Heart left ventricle (tissue), 13 donors: Measurements from ENCODE around the gene SREBF2.

Experiments
- POLR2A ChIP-seq, 2 donors: fragments of 450-650 bp; IDR thresholded peaks; one replicate each; pipeline ENCODE4 v1.6.1; 2017; ENCODE audit warnings: antibody characterized with exemption in 2 of 2, mild to moderate bottlenecking in 2 of 2, moderate library complexity in 2 of 2
- TF ChIP-seq, protein P1 (sequence below), 12 donors: fragments of 200-600 bp; sonication (generic) in 4 of 12; IDR thresholded peaks; one replicate each; pipeline versions ENCODE4 v1.5.0 to v1.8.0; 2018 to 2022; ENCODE audit warnings: antibody characterized with exemption in 12 of 12, mild to moderate bottlenecking in 5 of 12
- donor health status: ischemic (EF 13 %, LVEDD 7.1; RV severe dilation, severe dysfunction).
- donor health status: DM: no; HTN: yes; CAD: no.
- donor health status: DM: no; HTN: no; CAD: no.
- donor health status: ischemic (EF 25% LVEDD 6.9; RV normal size, moderate dysfunction).
- donor health status: ischemic (EF 25% LVEDD 5.7; RV mildly dilated, moderate dysfunction).
- donor health status: ischemic (EF 35%, LVEDD 5.7; RV mildly dilated, moderate dysfunction).
- donor health status: nonischemic (EF 11% LVEDD 7.7; RV severe dilation, severe dysfunction).
- donor health status: DM: yes; HTN: yes; CAD: no.
- donor health status: PGD.
- donor health status: ischemic (EF 29% LVEDD 5.4; RV normal size, mild dysfunction).
- donor health status: nonischemic (EF 23%, LVEDD 6.1; RV moderate dilation, normal function).

DNA sequence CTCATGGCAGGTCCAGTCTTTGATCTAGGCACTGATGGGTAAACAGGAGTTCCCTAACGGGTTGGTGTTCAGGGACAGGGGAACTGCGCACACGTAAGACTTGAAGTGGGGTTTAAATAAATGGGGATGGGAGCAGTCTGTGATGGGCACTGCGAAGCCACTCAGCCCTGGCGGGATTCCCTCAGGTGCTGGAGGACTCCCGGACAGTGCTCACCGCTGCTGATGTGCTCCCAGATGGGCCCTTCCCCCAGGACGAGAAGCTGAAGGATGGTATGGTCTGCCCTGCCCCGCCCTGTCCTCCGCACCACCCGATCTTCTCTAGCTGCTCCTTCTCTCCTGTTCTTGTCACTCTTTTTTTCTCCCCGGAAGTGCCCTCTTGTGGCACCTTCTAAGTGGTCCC is 22.9 kb upstream of the SREBF2 start:
- TF ChIP-seq, protein P1, sequence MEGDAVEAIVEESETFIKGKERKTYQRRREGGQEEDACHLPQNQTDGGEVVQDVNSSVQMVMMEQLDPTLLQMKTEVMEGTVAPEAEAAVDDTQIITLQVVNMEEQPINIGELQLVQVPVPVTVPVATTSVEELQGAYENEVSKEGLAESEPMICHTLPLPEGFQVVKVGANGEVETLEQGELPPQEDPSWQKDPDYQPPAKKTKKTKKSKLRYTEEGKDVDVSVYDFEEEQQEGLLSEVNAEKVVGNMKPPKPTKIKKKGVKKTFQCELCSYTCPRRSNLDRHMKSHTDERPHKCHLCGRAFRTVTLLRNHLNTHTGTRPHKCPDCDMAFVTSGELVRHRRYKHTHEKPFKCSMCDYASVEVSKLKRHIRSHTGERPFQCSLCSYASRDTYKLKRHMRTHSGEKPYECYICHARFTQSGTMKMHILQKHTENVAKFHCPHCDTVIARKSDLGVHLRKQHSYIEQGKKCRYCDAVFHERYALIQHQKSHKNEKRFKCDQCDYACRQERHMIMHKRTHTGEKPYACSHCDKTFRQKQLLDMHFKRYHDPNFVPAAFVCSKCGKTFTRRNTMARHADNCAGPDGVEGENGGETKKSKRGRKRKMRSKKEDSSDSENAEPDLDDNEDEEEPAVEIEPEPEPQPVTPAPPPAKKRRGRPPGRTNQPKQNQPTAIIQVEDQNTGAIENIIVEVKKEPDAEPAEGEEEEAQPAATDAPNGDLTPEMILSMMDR (IDR thresholded peaks at IDR 0.05), result no peak
- no peak for TF ChIP-seq POLR2A (IDR thresholded peaks at IDR 0.05)
